GM19023 (cell line): ENCODE results near the gene C19orf47.
"Not testable (repeated sequence)": the region's sequence is repeated elsewhere in the genome, so short reads cannot be mapped to it uniquely, and the experiment has no call there.

Source experiments
- ATAC-seq: cut with Tn5 transposase; IDR thresholded peaks from one replicate; pipeline ENCODE4 v1.9.1; 2021; ENCODE audit warnings: mild to moderate bottlenecking, moderate library complexity; ENCODE audit not compliant: unreplicated experiment

C19orf47 gene

GRCh38 chr19:40355975-40356680, 7.9 kb upstream of the C19orf47 start:
- no peak for ATAC-seq

- ATAC-seq: no peak
These were observed 837 bp upstream of the C19orf47 start for GRCh38 chr19:40348961-40349507.

- ATAC-seq: no peak
These were observed 3.8 kb downstream of the C19orf47 start for GRCh38 chr19:40344422-40344821.

- no peak for ATAC-seq
These were observed 5.4 kb downstream of the C19orf47 start for GRCh38 chr19:40342644-40343311.

- ATAC-seq: no peak
These were observed 6.4 kb downstream of the C19orf47 start for GRCh38 chr19:40341601-40342482.

- ATAC-seq: no peak
These were observed 9.0 kb downstream of the C19orf47 start for GRCh38 chr19:40339018-40339728.

GRCh38 chr19:40337594-40337993, 10.6 kb downstream of the C19orf47 start:
- no peak for ATAC-seq

GRCh38 chr19:40337107-40337506, 11.1 kb downstream of the C19orf47 start:
- ATAC-seq: no peak

- no peak for ATAC-seq
These were observed 11.6 kb downstream of the C19orf47 start for GRCh38 chr19:40336601-40336900.

GRCh38 chr19:40335855-40336600, 12.2 kb downstream of the C19orf47 start:
- ATAC-seq: no peak

GRCh38 chr19:40335101-40335500, 13.1 kb downstream of the C19orf47 start:
- ATAC-seq: no peak

GRCh38 chr19:40333083-40333482, 15.1 kb downstream of the C19orf47 start:
- not testable (repeated sequence) for ATAC-seq

GRCh38 chr19:40332669-40333068, 15.5 kb downstream of the C19orf47 start:
- ATAC-seq: no peak

GRCh38 chr19:40331052-40331451, 17.1 kb downstream of the C19orf47 start:
- no peak for ATAC-seq

GRCh38 chr19:40326201-40326600, 22.0 kb downstream of the C19orf47 start:
- no peak for ATAC-seq

GRCh38 chr19:40323705-40324104, 24.5 kb downstream of the C19orf47 start:
- ATAC-seq: no peak

- ATAC-seq: no peak
These were observed 25.1 kb downstream of the C19orf47 start for GRCh38 chr19:40322951-40323615.

GRCh38 chr19:40322271-40322610, 26.0 kb downstream of the C19orf47 start:
- no peak for ATAC-seq

GRCh38 chr19:40321566-40322270, 26.5 kb downstream of the C19orf47 start:
- ATAC-seq: no peak
